SHP77 treated with DMSO at 0.1 percent for 48 hours (cell line): ENCODE results near the gene FANCF.
A peak's percentile ranks its signal among the peaks of the same experiment; 100 is the strongest.

ENCODE experiments used
- DNase-seq: peaks from one replicate; lab custom pipeline; 2025; lab: John Stamatoyannopoulos, UW

Gene FANCF

GRCh38 chr11:22624742-22625447 is 728 bp downstream of the FANCF start:
- peak; percentile 9 for DNase-seq

- no peak for DNase-seq
These were observed 7.8 kb downstream of the FANCF start for GRCh38 chr11:22617868-22618267.

GRCh38 chr11:22603933-22604332 is 21.7 kb downstream of the FANCF start:
- DNase-seq, result no peak

GRCh38 chr11:22602504-22602903 is 23.1 kb downstream of the FANCF start:
- DNase-seq, result no peak

- DNase-seq, result no peak
These were observed 26.2 kb downstream of the FANCF start for GRCh38 chr11:22599458-22599857.

- no peak for DNase-seq
These were observed 28.6 kb downstream of the FANCF start for GRCh38 chr11:22597062-22597461.

GRCh38 chr11:22584976-22585375 is 40.6 kb downstream of the FANCF start:
- DNase-seq, result no peak

- DNase-seq, result no peak
These were observed 41.6 kb downstream of the FANCF start for GRCh38 chr11:22583963-22584492.

- DNase-seq, result no peak
These were observed 43.5 kb downstream of the FANCF start for GRCh38 chr11:22582151-22582410.

GRCh38 chr11:22581354-22582150 is 44.1 kb downstream of the FANCF start:
- no peak for DNase-seq

GRCh38 chr11:22577854-22578253 is 47.8 kb downstream of the FANCF start:
- DNase-seq, result no peak
